ENCODE data around the gene PIK3AP1. TPM values are rescaled to one million over a fixed set of nuclear protein-coding genes. Genes with fewer than 3 reads are reported as not detected.

The PIK3AP1 gene
- total and polyA plus RNA-seq, 2 of the 4 experiments (the other 2 are of a cell fraction) = under 0.01 to 0.14 TPM

DNA sequence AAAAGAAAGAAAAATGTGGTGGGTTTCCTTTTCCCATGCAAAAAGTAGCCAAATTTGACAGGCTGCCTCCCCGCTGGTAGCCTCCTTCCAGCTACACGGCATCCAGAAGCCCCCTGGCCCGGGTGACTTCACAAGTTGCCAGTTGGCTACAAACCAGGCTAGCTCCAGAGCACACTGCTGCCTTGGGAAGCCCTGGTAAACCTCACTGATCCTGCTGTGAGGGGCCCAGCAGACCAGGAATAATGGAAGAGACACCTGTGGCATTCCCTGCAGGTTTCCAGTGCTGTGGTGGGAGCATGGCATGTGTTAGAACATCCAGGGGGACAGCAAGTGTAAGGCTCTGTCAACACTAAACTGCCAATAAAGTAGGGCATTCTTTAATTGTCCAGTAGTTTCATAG, 77.8 kb downstream of the PIK3AP1 start:
- BruUV-seq (replicated peaks) = no TSS peak
- no CpG with 5 or more reads among the region's 3 CpGs for WGBS, 2 experiments (ENCODE audit: extremely low coverage in 2 of 2, insufficient read length in 1 of 2)
- Histone ChIP-seq H4K8ac (ENCODE audit: low read depth in 2 of 2, low read length in 2 of 2) (no peak overlapping the region), H3K9me3 (ENCODE audit: control insufficient read depth, insufficient read depth, low read length) (peaks cover 2% of the 10 kb centered on the region; the same call in 1 of the 2 replicates), H2BK5ac (ENCODE audit: low read depth, low read length, poor library complexity, severe bottlenecking) (no peak overlapping the region), H3K27ac (ENCODE audit: insufficient read depth, low read length) (no peak overlapping the region), H4K5ac (ENCODE audit: low read depth, low read length) (no peak overlapping the region), H3K36me3 (ENCODE audit: control insufficient read depth, insufficient read depth, low read length) (no peaks in the 10 kb centered on the region), H3K9me1 (ENCODE audit: insufficient read depth, low read length) (no peaks in the 10 kb centered on the region), H2AFZ (replicated peaks; ENCODE audit: low read length, poor library complexity) (no peak overlapping the region), H3K4me1 (ENCODE audit: control insufficient read depth, insufficient read depth, low read length) (no peaks in the 10 kb centered on the region), H3K23ac (ENCODE audit: low read depth, low read length) (no peak overlapping the region), H2BK120ac (ENCODE audit: low read depth, low read length) (no peak overlapping the region), H2AK9ac (replicated peaks; ENCODE audit: low read depth, low read length, poor library complexity) (no peak overlapping the region), H3K4me3 (ENCODE audit: insufficient read depth, low read depth, low read length) (no peak overlapping the region), H3K56ac (ENCODE audit: extremely low read depth, insufficient read depth, low read length) (no peak overlapping the region), H2AK5ac (ENCODE audit: low read depth, low read length) (no peak overlapping the region), H3K79me1 (ENCODE audit: low read depth in 1 of 2, low read length in 2 of 2) (no peaks in the 10 kb centered on the region), H2BK15ac (ENCODE audit: low read depth, low read length) (no peak overlapping the region), H3K9ac (ENCODE audit: low read depth, low read length) (no peak overlapping the region), H4K91ac (ENCODE audit: insufficient read depth, low read depth, low read length) (no peak overlapping the region), H2BK20ac (ENCODE audit: low read depth, low read length) (no peak overlapping the region), H3K14ac (replicated peaks; ENCODE audit: low read depth, low read length) (no peak overlapping the region), H3K27me3 (ENCODE audit: control insufficient read depth, insufficient read depth, low read length) (peaks cover 33% of the 10 kb centered on the region), H4K20me1 (ENCODE audit: insufficient read depth, low read length) (no peaks in the 10 kb centered on the region), H3K18ac (ENCODE audit: low read depth, low read length) (no peak overlapping the region), H3K4me2 (ENCODE audit: low read depth, low read length) (no peak overlapping the region), H3K4ac (ENCODE audit: low read depth, low read length) (no peak overlapping the region)
- in situ Hi-C loops (cut with MboI; ENCODE audit: low sequenced_read_pairs) (no loop called here), dilution Hi-C loops (cut with HindIII; ENCODE audit: low sequenced_read_pairs, unreplicated experiment) (no loop called here), intact Hi-C loops (cut with micrococcal nuclease) (loop anchor here (5.0 to 10.0 kb wide), 2 partner anchors 245 to 392 kb away; no protein-coding TSS in a partner anchor)
- CTCF ChIA-PET = interaction anchor here (0.5 to 1.1 kb wide), 3 partner anchors 43 to 348 kb away, joined by 3 to 4 read pairs (median 3); no protein-coding TSS in a partner anchor
- no peak for DNase-seq
- no peak for TF ChIP-seq RAD21 (IDR thresholded peaks at IDR 0.05; ENCODE audit: low read length)
- no peak for TF ChIP-seq BHLHE40 (IDR thresholded peaks at IDR 0.05; ENCODE audit: low read depth, low read length)
- TF ChIP-seq RCOR1 (IDR thresholded peaks at IDR 0.05; ENCODE audit: insufficient replicate concordance, low read length) = no peak
- ATAC-seq (ENCODE audit: low read depth) = no peak
- POLR2A ChIA-PET (ENCODE audit: unreplicated experiment) = no interaction called here
